ENCODE data around the gene GNAZ.

Gene GNAZ

DNA sequence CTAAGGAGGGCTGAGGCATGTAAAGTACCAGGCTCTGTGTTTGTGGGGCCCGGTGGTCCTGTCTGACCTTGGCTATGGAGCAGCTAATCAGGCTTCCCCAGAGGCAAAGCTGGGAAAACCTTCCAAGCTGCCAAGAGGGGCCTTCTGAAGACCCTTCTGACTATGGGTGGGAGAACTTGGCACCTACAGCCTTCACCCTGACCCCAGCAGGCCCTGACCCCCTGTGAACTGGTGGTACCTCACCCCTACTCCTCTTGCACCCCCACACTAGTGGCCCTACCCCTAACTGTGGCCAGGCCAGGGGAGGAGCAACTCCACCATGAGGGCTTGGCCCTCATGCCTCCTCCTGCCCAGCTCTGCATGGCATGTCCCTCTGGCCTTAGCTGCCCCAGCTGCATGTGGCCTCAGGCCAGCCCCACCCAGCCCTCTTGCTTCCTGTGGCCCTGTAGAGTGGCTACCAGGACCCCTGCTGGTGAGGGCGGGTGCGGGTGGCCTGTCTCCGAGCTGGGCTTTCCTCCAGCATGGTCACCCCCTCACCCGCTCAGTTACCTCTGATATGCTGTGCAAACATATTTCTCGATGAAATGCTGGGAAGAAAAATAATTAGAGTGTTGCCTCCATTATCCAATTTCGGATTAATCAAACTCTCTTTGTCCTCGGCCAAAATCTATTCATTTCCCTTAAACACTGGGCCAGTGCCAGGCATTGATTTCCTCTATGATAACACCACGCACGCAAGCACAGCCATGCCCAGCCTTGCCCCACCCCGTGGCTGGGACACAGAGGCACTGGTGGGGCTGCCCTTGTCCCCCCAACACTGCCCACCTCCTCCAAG, 7.5 kb downstream of the GNAZ start:
- no peak for DNase-seq (ENCODE audit: extremely low spot score)
- no peak for TF ChIP-seq FOXK2 (IDR thresholded peaks at IDR 0.05)
- ChIA-PET CTCF (no interaction called here), POLR2A (no interaction called here)

DNA sequence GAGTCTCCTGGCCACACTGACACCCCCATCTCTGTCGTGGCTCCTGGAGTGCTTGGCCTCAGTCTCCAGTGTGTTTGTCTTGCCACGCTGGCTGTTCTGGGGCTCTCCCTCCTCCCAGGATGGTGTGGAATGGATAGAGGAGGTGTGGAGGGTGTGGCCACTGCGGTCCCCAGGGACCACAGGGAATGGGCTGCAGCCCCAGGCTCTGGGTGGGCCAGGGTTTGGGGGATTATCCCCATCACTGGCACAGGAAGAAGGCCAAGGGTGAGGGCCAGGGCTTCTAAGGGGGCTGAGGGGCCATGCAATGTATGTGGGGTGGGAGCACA, 8.1 kb downstream of the GNAZ start:
- no peak for DNase-seq (ENCODE audit: extremely low spot score)
- ChIA-PET CTCF (no interaction called here), POLR2A (no interaction called here)
- TF ChIP-seq TARDBP (IDR thresholded peaks at IDR 0.05) (no peak), SP1 (IDR thresholded peaks at IDR 0.05) (no peak), SUZ12 (IDR thresholded peaks at IDR 0.05) (no peak), FOXA1 (IDR thresholded peaks at IDR 0.05) (no peak)

DNA sequence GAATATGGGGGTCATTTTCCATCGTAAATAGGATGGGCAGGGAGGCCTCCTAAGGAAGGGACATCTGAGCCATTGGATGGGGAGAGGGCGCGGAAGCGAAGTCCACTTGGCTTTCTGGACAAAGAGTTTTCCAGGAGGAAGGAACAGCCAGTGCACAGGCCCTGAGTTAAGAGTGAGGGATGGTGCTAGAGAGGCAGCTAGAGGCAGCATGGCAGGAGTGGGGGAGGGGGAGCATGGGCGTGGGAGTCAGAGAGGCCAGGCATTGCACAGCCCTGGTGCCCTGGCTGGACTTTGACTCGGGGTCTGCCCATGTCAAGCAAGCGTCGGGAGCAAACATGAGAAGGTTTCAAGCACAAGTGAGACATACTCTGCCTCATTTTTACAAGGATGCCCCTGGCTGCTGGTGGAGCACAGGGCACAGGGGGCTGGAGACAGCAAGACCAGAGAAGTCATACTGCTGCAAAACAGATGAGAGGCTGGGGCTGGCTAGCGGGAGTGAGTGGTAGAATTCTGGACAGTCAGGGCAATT, 9.0 kb downstream of the GNAZ start:
- ChIA-PET POLR2A (no interaction called here), CTCF (no interaction called here)
- DNase-seq (ENCODE audit: extremely low spot score) = no peak
- no peak for TF ChIP-seq LEF1 (IDR thresholded peaks at IDR 0.05; ENCODE audit: borderline replicate concordance)
- no peak for TF ChIP-seq ZNF384 (IDR thresholded peaks at IDR 0.05)
- TF ChIP-seq BHLHE40 (IDR thresholded peaks at IDR 0.05; ENCODE audit: borderline replicate concordance) = no peak

DNA sequence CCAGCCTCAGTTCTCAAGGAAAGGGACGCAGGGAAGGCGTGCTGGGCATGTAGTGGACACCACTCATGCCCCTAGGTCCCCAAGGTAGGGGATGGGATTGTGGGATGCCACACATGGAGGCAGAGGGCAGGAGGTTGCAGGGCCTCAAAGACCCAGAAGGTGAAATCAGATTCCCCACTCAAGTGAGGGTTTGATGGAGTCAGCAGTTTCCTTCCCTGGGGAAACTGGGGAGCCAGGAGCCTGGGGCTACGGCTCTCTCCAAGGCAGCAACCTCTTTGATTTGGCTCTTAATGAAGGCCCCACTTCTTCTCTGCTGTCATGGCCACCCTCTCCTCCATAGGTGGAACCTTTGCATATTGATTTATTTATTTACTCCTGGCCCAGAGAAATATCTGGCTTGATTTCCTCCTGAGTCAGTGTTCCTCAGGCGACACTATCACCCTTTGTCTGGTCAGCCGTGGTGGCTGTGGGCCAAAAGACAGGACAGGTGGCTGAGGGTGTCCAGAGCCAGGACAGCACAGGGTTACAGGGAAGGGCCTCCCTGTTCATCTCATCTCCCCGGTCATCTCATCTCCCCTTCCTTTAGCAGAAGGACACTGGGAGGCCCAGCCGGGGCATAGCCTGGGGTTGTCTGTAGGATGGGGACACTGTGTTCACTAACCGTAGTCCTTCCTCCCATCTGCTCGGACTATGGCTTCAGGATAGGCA, 9.6 kb downstream of the GNAZ start:
- DNase-seq (ENCODE audit: extremely low spot score) = no peak
- POLR2A ChIA-PET = no interaction called here
- CTCF ChIA-PET = no interaction called here
- TF ChIP-seq TARDBP (IDR thresholded peaks at IDR 0.05) (no peak), FOXM1 (IDR thresholded peaks at IDR 0.05; ENCODE audit: borderline replicate concordance) (no peak), CTBP1 (IDR thresholded peaks at IDR 0.05; ENCODE audit: borderline replicate concordance) (no peak), L3MBTL2 (conservative IDR thresholded peaks at IDR 0.05) (no peak), SUZ12 (IDR thresholded peaks at IDR 0.05) (no peak), HDGF (IDR thresholded peaks at IDR 0.05; ENCODE audit: borderline replicate concordance) (no peak), BHLHE40 (IDR thresholded peaks at IDR 0.05; ENCODE audit: borderline replicate concordance) (no peak), FOXA1 (IDR thresholded peaks at IDR 0.05) (no peak)

DNA sequence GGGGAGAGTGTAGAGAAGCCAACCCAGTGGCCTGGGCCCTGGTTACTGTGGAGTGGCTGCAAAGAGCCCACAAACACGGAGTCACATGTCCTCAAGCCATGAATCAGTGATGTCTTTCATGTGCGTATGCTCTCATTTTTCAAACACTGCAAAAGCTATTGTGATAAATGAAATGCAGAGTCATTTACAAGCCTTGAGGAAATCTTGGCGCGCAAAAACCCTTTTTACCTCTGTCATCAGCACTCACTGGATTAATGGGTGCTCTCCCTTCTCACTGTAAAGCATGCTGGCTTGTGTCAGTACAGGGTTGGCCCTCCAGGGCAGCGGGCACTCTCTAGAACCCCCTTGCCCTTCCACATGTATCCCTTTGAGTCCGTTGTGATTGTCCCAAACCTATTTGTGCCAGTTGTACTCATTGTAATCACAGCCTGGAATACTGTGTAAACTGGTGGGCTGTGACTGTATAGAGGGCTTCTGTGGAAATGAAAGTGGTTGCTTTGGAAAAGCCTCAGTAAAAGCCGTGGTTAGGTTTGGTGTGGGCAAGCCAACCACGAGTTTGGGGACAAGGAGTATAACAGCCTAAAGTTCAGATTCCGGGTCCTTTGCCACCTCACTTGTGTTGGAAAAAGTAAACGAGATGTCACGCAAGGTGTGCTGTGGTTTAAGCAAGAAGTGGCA, 10.4 kb downstream of the GNAZ start:
- no peak for DNase-seq (ENCODE audit: extremely low spot score)
- POLR2A ChIA-PET = no interaction called here
- TF ChIP-seq NFRKB (IDR thresholded peaks at IDR 0.05) (no peak), HDGF (IDR thresholded peaks at IDR 0.05; ENCODE audit: borderline replicate concordance) (no peak), FOXM1 (IDR thresholded peaks at IDR 0.05; ENCODE audit: borderline replicate concordance) (no peak), LEF1 (IDR thresholded peaks at IDR 0.05; ENCODE audit: borderline replicate concordance) (no peak), SUZ12 (IDR thresholded peaks at IDR 0.05) (no peak)
- TF ChIP-seq, protein P1, sequence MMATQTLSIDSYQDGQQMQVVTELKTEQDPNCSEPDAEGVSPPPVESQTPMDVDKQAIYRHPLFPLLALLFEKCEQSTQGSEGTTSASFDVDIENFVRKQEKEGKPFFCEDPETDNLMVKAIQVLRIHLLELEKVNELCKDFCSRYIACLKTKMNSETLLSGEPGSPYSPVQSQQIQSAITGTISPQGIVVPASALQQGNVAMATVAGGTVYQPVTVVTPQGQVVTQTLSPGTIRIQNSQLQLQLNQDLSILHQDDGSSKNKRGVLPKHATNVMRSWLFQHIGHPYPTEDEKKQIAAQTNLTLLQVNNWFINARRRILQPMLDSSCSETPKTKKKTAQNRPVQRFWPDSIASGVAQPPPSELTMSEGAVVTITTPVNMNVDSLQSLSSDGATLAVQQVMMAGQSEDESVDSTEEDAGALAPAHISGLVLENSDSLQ (IDR thresholded peaks at IDR 0.05) = no peak
- CTCF ChIA-PET = no interaction called here

DNA sequence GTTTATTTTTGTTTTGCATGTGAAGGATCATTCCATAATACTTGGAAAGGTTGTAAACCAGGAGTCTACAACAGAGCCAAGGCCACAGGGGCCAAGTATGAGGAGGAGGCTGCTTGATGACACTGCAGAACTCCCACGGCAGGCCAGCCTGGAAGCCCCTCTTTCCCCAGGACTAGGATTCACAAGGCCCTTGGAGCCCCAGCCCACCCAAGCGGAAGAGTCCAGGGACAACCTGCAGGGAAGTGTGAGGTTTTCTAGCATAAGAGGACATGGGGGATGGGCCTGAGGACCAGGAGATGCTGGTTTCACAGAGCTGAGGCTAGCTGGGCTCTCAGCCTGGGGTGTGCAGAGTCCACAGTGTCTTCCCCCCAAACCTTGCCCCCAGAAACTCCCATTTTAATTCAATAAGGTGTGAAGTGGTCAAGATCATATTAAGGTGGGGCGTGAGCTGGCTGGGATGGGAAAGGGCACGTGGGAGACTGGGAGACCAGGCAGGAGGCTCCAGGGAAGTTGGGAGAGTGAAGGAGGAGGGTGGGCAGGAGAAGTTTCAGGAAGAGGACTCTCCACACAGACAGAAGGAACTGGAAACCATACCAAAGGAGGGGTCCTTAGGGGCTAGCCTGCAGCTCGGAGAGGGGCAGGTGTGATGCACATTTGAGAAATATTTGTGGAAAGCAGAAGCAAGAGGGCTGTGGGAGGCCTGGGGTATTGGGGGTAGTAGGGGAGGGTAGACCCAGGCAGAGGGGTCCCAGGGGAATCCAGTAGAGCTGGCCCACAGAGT, 12.4 kb downstream of the GNAZ start:
- no peak for TF ChIP-seq NFRKB (IDR thresholded peaks at IDR 0.05)
- TF ChIP-seq FOXM1 (IDR thresholded peaks at IDR 0.05; ENCODE audit: borderline replicate concordance) = no peak
- no peak for TF ChIP-seq ARNT (IDR thresholded peaks at IDR 0.05)
- no peak for TF ChIP-seq ELF4 (IDR thresholded peaks at IDR 0.05)
- TF ChIP-seq HDGF (IDR thresholded peaks at IDR 0.05; ENCODE audit: borderline replicate concordance) = no peak
- no peak for TF ChIP-seq TARDBP (IDR thresholded peaks at IDR 0.05)
- no peak for TF ChIP-seq SP1 (IDR thresholded peaks at IDR 0.05)
- no peak for DNase-seq (ENCODE audit: extremely low spot score)
- CTCF ChIA-PET = no interaction called here
- POLR2A ChIA-PET = interaction anchor here (1.4 kb wide), 1 partner anchor 13 kb away, joined by 3 read pairs; the partner anchor contains the start of gene GNAZ

DNA sequence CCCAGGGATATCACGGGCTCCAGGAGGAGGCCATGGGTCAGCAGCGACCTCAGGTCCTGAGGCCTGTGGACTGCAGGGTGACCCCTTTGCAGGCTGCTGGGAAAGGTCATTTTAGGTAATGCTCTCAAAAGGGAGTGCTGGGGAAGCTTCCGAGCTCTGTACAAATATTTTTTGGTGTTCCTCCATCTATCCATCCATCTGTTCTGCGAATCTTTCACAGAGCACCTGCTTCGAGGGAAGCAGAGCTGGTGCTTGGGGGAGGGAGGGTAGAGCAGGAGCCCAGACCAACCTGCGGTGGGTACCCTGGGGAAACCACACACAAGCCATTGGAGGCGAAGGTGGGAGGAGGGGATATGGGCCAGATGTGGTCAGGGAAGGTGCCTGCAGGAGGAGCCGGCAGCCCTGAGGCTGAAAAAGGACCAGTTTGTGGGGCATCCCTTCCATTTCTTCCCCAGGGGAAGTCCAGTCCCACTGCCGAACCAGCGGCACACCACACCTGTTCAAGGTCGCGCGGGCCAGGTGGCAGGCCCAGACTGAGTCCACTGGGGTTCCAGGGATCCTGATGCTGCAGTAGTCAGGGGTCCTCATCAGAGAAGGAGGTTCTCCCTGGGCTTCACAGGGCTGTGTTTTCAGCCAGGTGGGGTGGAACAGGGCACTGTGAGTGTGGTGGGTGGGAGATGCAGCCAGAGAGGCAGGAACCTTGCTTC, 13.1 kb downstream of the GNAZ start:
- no peak for TF ChIP-seq ELF4 (IDR thresholded peaks at IDR 0.05)
- DNase-seq (ENCODE audit: extremely low spot score) = no peak
- ChIA-PET POLR2A (interaction anchor here (1.4 kb wide), 1 partner anchor 14 kb away, joined by 3 read pairs; the partner anchor contains the start of gene GNAZ), CTCF (no interaction called here)

All from HEK293T (cell line).